AG04450 (cell line): ENCODE results near the gene SIAH3. TPM values are rescaled to one million over a fixed set of nuclear protein-coding genes. Genes with fewer than 3 reads are reported as not detected.

ENCODE experiments used
- CTCF ChIA-PET: fragments of 300-600, 350-600 bp; formaldehyde crosslinking; extraction: SDS; loops from one replicate; lab custom pipeline; 2022; ENCODE audit warnings: antibody characterized with exemption, inconsistent platforms; lab: Charles Lee
- POLR2A ChIA-PET: fragments of 350-600 bp; formaldehyde crosslinking; extraction: SDS; loops from one replicate; lab custom pipeline; 2021; ENCODE audit warnings: antibody characterized with exemption, inconsistent platforms; lab: Yijun Ruan, JAX
- DNase-seq: peaks from one replicate; pipeline ENCODE4 v3.0.0-alpha.2; 2011; ENCODE audit warnings: low read depth, low spot score
- H3K27ac ChIP-seq: one replicate; pipeline ENCODE4 v1.5.1; 2012; ENCODE audit warnings: low read depth, low read length, control low read depth
- H3K27me3 ChIP-seq: one replicate; pipeline ENCODE4 v1.6.0; 2012; ENCODE audit warnings: low read length; ENCODE audit not compliant: control insufficient read depth, insufficient read depth
- H3K4me3 ChIP-seq: 2 replicates; pipeline ENCODE4 v1.5.1; 2011; ENCODE audit warnings: mild to moderate bottlenecking, low read depth, low read length, control low read depth
- H3K9me3 ChIP-seq: 2 replicates; pipeline ENCODE4 v1.5.1; 2012; ENCODE audit warnings: low read length; ENCODE audit not compliant: control insufficient read depth, insufficient read depth
- polyA plus RNA-seq: library from polyadenylated mRNA; depleted of rRNA; stranded (reverse); fragments of >200 nt; gene quantifications from 2 replicates; pipeline ENCODE4 v1.2.3, GENCODE V29; 2011
- TF ChIP-seq, protein P1 (sequence below): IDR thresholded peaks from 2 replicates; pipeline ENCODE4 v1.5.1; 2011; ENCODE audit warnings: low read depth, low read length, control low read depth, inconsistent platforms

Gene SIAH3
- polyA plus RNA-seq, 1 experiment = not detected

DNA sequence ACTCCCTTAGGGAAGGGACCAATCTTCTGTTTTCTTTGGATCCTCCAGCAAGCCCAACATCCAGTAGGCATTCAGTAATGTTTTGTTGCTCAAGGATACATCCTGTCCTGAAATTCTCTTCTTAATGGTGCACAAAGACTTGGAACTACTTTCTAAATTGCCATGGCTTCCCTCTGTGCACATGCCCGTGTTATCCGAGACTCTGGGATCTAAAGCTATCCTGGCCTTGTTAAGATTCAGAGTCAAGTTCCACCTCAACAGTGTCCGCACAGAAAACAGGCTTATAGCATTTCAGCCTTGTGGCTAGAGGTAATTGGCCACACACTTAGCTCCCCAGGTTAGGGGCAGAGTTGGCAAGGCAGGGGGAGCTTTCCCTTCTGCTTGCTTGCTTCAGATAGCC is 77.6 kb downstream of the SIAH3 start:
- Histone ChIP-seq H3K27ac (no peak overlapping the region), H3K9me3 (no peaks in the 10 kb centered on the region), H3K27me3 (peaks cover 15% of the 10 kb centered on the region), H3K4me3 (no peak overlapping the region)
- POLR2A ChIA-PET = no interaction called here
- TF ChIP-seq, protein P1, sequence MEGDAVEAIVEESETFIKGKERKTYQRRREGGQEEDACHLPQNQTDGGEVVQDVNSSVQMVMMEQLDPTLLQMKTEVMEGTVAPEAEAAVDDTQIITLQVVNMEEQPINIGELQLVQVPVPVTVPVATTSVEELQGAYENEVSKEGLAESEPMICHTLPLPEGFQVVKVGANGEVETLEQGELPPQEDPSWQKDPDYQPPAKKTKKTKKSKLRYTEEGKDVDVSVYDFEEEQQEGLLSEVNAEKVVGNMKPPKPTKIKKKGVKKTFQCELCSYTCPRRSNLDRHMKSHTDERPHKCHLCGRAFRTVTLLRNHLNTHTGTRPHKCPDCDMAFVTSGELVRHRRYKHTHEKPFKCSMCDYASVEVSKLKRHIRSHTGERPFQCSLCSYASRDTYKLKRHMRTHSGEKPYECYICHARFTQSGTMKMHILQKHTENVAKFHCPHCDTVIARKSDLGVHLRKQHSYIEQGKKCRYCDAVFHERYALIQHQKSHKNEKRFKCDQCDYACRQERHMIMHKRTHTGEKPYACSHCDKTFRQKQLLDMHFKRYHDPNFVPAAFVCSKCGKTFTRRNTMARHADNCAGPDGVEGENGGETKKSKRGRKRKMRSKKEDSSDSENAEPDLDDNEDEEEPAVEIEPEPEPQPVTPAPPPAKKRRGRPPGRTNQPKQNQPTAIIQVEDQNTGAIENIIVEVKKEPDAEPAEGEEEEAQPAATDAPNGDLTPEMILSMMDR = no peak
- CTCF ChIA-PET = interaction anchor here (1.0 kb wide), 1 partner anchor 10 kb away, joined by 3 read pairs; no protein-coding TSS in a partner anchor
- no peak for DNase-seq

GRCh38 chr13:45773236-45773635 is 78.3 kb downstream of the SIAH3 start:
- Histone ChIP-seq H3K27ac (no peak overlapping the region), H3K27me3 (peaks cover 17% of the 10 kb centered on the region), H3K9me3 (no peaks in the 10 kb centered on the region), H3K4me3 (no peak overlapping the region)
- TF ChIP-seq, protein P1 = no peak
- CTCF ChIA-PET = interaction anchor here (1.0 kb wide), 1 partner anchor 11 kb away, joined by 3 read pairs; no protein-coding TSS in a partner anchor
- POLR2A ChIA-PET = no interaction called here
- DNase-seq = peak; percentile 10

DNA sequence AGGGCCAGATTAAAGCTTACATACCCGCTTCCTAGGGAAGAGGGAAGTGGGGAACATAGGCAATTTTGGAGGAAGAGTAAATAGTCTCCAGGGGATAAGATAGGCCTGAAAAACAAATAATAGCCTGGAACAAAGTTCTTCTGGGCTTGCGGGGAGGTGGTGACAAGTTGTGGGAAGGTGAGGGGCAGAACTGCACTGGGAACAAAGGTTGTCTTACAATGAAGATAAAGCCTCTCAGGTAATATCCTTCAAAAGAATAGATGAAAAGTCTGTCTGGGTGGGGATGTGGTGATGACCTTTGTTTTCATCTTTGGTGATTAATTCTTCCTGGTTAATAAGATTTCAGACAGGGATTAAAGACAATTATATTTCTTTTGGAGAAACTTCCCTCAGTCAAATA is 80.7 kb downstream of the SIAH3 start:
- CTCF ChIA-PET = no interaction called here
- POLR2A ChIA-PET = no interaction called here
- Histone ChIP-seq H3K27me3 (peaks cover 12% of the 10 kb centered on the region), H3K27ac (no peak overlapping the region), H3K9me3 (no peaks in the 10 kb centered on the region), H3K4me3 (no peak overlapping the region)
- TF ChIP-seq, protein P1 = no peak
- no peak for DNase-seq

DNA sequence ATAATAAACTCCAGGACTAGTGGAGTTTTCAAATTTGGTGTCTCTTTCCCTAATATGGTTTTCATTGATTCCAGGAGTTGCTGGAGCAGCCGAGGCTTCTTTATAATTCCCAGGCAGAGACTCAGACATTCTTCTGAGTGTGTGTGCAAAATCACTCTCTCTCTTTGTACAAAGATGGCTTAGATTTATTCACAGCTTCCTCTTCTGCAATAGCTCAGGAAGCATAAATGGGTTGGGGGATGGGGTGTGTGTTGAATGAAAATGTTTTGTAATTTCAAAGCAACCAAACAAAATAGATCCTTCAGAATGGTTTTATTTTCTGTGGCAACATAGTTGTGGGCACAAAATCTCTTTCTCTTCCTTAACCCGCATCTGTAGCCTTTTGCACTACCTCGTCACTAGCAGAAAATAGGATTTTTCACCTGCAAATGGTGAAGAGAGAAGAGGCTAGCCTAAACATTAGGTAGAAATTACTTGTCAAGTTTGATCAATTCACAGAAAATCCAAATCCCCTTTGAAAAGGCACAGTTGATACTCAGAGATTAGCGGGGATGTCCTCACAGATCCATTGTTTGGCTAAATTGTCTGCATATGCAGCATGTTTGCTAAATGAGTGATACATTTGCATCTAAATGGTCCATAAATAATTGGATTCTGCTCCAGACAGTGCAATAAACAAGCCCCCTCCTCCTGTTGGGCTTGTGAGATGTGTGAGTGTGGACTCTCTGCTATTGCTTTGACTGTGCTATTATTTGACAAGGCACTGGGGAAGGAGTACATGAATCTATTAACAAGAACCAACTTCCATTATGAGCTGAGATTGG is 82.7 kb downstream of the SIAH3 start:
- CTCF ChIA-PET = interaction anchor here (0.7 kb wide), 1 partner anchor 29 kb away, joined by 3 read pairs; no protein-coding TSS in a partner anchor
- POLR2A ChIA-PET = no interaction called here
- peaks cover 20% of the 10 kb centered on the region for H3K27me3 ChIP-seq
- no peaks in the 10 kb centered on the region for H3K9me3 ChIP-seq
- DNase-seq = no peak
- H3K4me3 ChIP-seq = no peak overlapping the region
- TF ChIP-seq, protein P1 = no peak
- H3K27ac ChIP-seq = no peak overlapping the region

DNA sequence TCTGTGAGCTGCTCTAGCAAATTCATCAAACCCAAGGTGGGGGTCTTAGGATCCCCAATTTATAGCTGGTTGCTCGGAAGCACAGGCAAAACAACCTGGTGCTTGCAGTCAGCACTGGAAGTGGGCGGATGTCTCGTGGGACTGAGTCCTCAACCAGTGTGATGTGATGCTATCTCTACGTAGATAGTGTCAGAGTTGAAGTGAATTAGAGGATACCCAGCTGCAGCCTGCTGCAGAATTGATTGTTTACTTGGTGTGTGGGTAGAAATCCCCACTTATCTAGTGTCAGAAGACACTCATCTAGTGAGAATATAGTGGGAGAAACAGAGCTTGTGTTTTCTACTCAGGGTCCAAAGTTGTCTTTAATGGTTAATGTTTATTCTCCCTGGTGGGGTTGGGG is 86.1 kb downstream of the SIAH3 start:
- POLR2A ChIA-PET = no interaction called here
- no peak overlapping the region for H3K27ac ChIP-seq

More for the DNA sequence above, 86.1 kb downstream of the SIAH3 start:
- no peak overlapping the region for H3K4me3 ChIP-seq
- DNase-seq = no peak
- peaks cover 15% of the 10 kb centered on the region for H3K27me3 ChIP-seq
- TF ChIP-seq, protein P1 = no peak
- no peaks in the 10 kb centered on the region for H3K9me3 ChIP-seq
- CTCF ChIA-PET = no interaction called here
